Esophagus muscularis mucosa (tissue), 4 donors: Measurements from ENCODE around the gene GRID1.

Experiments used
- CTCF ChIP-seq, 3 experiments: fragments of 200-600 bp in 2 of 3; fragments of 450-650 bp in 1 of 3; sonication (generic) in 2 of 3; IDR thresholded peaks; one replicate each; pipeline ENCODE4 v1.5.1; 2017 to 2019; ENCODE audit warnings: antibody characterized with exemption in 3 of 3, mild to moderate bottlenecking in 2 of 3, moderate library complexity in 1 of 3
- EP300 ChIP-seq: sonication (generic); formaldehyde crosslinking; IDR thresholded peaks from one replicate; pipeline ENCODE4 v1.6.1; 2017; ENCODE audit warnings: antibody characterized with exemption
- POLR2A ChIP-seq: fragments of 450-650 bp; IDR thresholded peaks from one replicate; pipeline ENCODE4 v1.6.1; 2017; ENCODE audit warnings: antibody characterized with exemption, moderate library complexity, mild to moderate bottlenecking, low read depth
- POLR2AphosphoS5 ChIP-seq, 2 donors: sonication (generic); formaldehyde crosslinking; IDR thresholded peaks; one replicate each; pipeline ENCODE4 v1.6.1; 2017; ENCODE audit warnings: antibody characterized with exemption in 2 of 2

GRCh38 chr10:86387178-86387794, 20.7 kb upstream of the GRID1 start:
- no peak for TF ChIP-seq POLR2A
- TF ChIP-seq CTCF (IDR thresholded peaks at IDR 0.05), result no peak
- no peak for TF ChIP-seq POLR2AphosphoS5 (IDR thresholded peaks at IDR 0.05)
- TF ChIP-seq EP300, result no peak
